KMS-11 (cell line): Measurements from ENCODE around the gene PM20D2.

Experiments
- H2AFZ ChIP-seq: fragments of 200-600 bp; sonication (generic); 2 replicates; pipeline ENCODE4 v1.6.1; 2016; ENCODE audit warnings: antibody characterized with exemption, mixed run types, low read depth
- H3K27ac ChIP-seq: fragments of 200-600 bp; sonication (generic); 2 replicates; pipeline ENCODE4 v1.6.1; 2016; ENCODE audit warnings: mild to moderate bottlenecking, mixed run types
- H3K27me3 ChIP-seq: fragments of 200-600 bp; sonication (generic); 2 replicates; pipeline ENCODE4 v1.6.1; 2017; ENCODE audit warnings: mild to moderate bottlenecking, low read depth, mixed run types, moderate library complexity; ENCODE audit not compliant: insufficient read depth
- H3K36me3 ChIP-seq: fragments of 200-600 bp; sonication (generic); 2 replicates; pipeline ENCODE4 v1.6.1; 2017; ENCODE audit warnings: mild to moderate bottlenecking, mixed run types; ENCODE audit not compliant: insufficient read depth
- H3K4me1 ChIP-seq: fragments of 200-600 bp; sonication (generic); 2 replicates; pipeline ENCODE4 v1.6.1; 2016; ENCODE audit warnings: mild to moderate bottlenecking, low read depth, mixed run types; ENCODE audit not compliant: poor library complexity, severe bottlenecking
- H3K4me2 ChIP-seq: fragments of 200-600 bp; sonication (generic); 2 replicates; pipeline ENCODE4 v1.7.0; 2016; ENCODE audit warnings: mild to moderate bottlenecking, mixed run types
- H3K4me3 ChIP-seq: fragments of 200-600 bp; sonication (generic); IDR thresholded peaks from 2 replicates; pipeline ENCODE4 v1.6.1; 2017; ENCODE audit warnings: low read depth, low read length, mixed read lengths; ENCODE audit not compliant: insufficient read depth
- H3K79me2 ChIP-seq: fragments of 200-600 bp; sonication (generic); 2 replicates; pipeline ENCODE4 v1.6.1; 2016; ENCODE audit warnings: low read depth, mixed run types; ENCODE audit not compliant: insufficient read depth
- H3K9ac ChIP-seq: fragments of 200-600 bp; sonication (generic); 2 replicates; pipeline ENCODE4 v1.6.1; 2016; ENCODE audit warnings: mild to moderate bottlenecking, mixed run types
- H4K20me1 ChIP-seq: fragments of 200-600 bp; sonication (generic); 2 replicates; pipeline ENCODE4 v1.6.1; 2016; ENCODE audit warnings: mild to moderate bottlenecking, mixed run types; ENCODE audit not compliant: insufficient read depth
- TF ChIP-seq, protein P1 (sequence below): fragments of 200-600 bp; sonication (generic); conservative IDR thresholded peaks from 2 replicates; pipeline ENCODE4 v1.6.1; 2017; ENCODE audit warnings: low read depth, mild to moderate bottlenecking, antibody characterized with exemption, low read length, moderate library complexity, mixed read lengths

PM20D2 gene

DNA sequence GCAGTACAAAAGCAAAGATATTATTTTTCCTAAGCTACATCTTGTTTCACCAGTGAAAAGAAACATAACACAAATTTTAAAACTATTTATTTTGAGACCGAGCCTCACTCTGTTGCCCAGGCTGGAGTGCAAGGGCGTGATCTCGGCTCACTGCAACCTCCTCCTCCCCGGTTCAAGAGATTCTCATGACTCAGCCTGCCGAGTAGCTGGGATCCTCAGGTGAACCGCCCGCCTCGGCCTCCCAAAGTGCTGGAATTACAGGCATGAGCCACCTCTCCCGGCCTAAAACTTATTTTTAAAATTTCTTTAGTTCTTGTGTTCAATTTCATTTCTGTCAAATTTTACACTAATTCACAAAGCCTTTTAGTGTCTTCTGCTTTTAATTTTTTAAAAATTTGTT is 33.9 kb upstream of the PM20D2 start:
- Histone ChIP-seq H3K79me2 (no peaks in the 10 kb centered on the region), H4K20me1 (no peaks in the 10 kb centered on the region), H2AFZ (no peak overlapping the region), H3K27ac (no peak overlapping the region), H3K27me3 (no peaks in the 10 kb centered on the region), H3K4me1 (no peaks in the 10 kb centered on the region), H3K4me3 (no peak overlapping the region), H3K9ac (no peak overlapping the region), H3K4me2 (no peak overlapping the region), H3K36me3 (no peaks in the 10 kb centered on the region)
- TF ChIP-seq, protein P1, sequence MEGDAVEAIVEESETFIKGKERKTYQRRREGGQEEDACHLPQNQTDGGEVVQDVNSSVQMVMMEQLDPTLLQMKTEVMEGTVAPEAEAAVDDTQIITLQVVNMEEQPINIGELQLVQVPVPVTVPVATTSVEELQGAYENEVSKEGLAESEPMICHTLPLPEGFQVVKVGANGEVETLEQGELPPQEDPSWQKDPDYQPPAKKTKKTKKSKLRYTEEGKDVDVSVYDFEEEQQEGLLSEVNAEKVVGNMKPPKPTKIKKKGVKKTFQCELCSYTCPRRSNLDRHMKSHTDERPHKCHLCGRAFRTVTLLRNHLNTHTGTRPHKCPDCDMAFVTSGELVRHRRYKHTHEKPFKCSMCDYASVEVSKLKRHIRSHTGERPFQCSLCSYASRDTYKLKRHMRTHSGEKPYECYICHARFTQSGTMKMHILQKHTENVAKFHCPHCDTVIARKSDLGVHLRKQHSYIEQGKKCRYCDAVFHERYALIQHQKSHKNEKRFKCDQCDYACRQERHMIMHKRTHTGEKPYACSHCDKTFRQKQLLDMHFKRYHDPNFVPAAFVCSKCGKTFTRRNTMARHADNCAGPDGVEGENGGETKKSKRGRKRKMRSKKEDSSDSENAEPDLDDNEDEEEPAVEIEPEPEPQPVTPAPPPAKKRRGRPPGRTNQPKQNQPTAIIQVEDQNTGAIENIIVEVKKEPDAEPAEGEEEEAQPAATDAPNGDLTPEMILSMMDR: no peak

DNA sequence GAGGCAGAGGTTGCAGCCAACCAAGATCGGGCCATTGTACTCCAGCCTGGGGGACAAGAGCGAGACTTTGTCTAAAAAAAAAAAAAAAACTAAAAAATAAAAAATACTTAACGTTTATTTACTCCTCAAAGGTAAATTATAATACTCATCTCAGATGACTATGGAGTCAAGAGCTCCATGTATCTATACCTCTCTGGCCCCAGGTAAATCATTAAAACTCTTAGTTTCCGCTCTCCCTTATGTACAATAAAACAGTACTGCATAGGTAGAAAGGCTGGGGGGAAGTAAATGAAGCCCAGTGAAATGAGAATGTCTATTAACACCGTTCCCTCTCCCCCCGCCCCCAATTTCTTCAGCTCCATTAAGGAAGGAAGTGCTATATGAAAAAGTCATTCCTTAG is 29.2 kb upstream of the PM20D2 start:
- Histone ChIP-seq H2AFZ (peak overlapping the region; percentile 66; the same call in 1 of the 2 replicates), H3K4me1 (no peaks in the 10 kb centered on the region), H3K79me2 (no peaks in the 10 kb centered on the region), H3K27ac (no peak overlapping the region), H3K9ac (no peak overlapping the region), H3K4me3 (no peak overlapping the region), H3K4me2 (peak overlapping the region; percentile 25; the same call in 1 of the 2 replicates), H3K36me3 (no peaks in the 10 kb centered on the region), H3K27me3 (no peaks in the 10 kb centered on the region), H4K20me1 (no peaks in the 10 kb centered on the region)
- TF ChIP-seq, protein P1: no peak

DNA sequence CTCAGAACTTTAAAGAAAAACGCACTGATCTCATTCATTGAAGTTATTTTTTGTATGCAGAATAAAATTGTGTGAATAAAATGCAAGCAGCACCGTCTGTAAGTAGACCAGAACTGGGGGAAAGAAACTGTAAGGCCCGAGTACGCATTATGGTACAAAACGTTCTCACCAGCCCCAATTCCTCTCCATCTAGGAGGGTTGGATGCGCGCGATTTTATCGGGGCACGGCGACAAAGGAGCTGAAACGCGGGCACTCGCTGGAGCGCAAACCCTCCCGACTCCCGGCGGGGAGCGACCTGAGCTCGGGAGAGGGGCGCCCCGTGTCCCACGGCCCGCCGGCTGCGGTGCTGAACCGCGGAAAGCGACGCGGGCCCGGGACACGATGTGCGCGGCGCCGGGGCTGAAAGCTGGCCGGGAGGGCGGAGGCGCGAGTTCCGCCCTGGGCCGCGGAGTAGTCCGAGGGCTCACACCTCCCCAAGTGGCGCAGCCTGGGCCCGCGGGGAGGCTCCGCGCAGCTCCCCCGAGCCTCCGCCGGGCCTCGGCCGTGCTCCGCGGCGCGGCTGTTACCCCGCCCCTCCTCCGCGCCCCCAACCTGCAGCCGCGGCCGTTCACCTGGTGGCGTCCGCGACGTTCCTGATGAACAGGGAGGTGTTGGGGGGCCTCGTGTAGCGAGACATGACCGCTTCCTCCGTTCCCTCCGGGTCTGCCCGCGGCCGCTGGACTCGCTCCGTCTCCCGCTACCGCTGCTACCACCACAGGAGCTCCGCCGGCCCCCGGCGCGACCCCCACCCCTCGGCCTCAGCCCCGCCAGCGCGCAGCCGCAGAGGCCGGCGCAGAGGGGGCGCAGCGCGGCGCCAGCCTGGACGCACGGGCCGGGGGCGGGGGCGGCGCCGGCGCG is 28.4 kb upstream of the PM20D2 start, which contains the start of gene SRSF12:
Gene SRSF12, minus strand, starts transcription at position 861 of the 898 bp plus-strand sequence. Its CDS starts 184 bp downstream, at position 677.
- Histone ChIP-seq H3K4me3 (no peak within 1 kb of the TSS), H3K9ac (no peak within 1 kb of the TSS), H3K36me3 (no peaks in the 10 kb centered on the region), H3K27ac (no peak within 1 kb of the TSS), H3K27me3 (no peaks in the 10 kb centered on the region), H3K4me1 (no peaks in the 10 kb centered on the region), H2AFZ (peak within 1 kb of the TSS; percentile 66), H3K79me2 (no peaks in the 10 kb centered on the region), H3K4me2 (peak within 1 kb of the TSS; percentile 25; the same call in 1 of the 2 replicates), H4K20me1 (no peaks in the 10 kb centered on the region)
- TF ChIP-seq, protein P1: no peak

DNA sequence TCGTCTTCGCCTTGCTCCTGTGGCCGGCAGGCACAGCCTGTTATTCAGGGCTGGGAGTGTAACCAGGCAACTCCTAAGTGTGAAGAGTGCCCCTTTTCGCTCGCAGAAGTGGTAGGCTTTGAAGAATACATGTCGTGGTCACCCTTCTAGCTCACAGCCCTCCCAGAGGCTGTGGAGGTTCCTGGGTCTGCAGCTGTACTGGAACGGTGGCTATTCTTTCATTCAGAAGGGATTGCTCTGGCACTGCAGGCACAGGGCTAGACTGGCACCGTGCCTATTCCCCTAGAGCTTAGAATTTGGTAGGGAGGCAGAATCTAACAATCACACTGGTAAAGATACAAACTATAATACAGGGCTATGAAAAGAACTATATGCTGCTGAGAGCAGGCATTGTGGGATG is 26.9 kb upstream of the PM20D2 start:
- TF ChIP-seq, protein P1: no peak
- Histone ChIP-seq H3K4me1 (peaks cover 3% of the 10 kb centered on the region), H3K9ac (no peak overlapping the region)

More for the DNA sequence above, 26.9 kb upstream of the PM20D2 start:
- H3K27ac ChIP-seq: no peak overlapping the region
- H3K79me2 ChIP-seq: no peaks in the 10 kb centered on the region
- no peaks in the 10 kb centered on the region for H3K27me3 ChIP-seq
- H2AFZ ChIP-seq: no peak overlapping the region
- H3K4me3 ChIP-seq: no peak overlapping the region
- H4K20me1 ChIP-seq: no peaks in the 10 kb centered on the region
- H3K4me2 ChIP-seq: no peak overlapping the region
- H3K36me3 ChIP-seq: no peaks in the 10 kb centered on the region
